Activated CD4-positive, alpha-beta memory T cell treated with anti-CD3 and anti-CD28 coated beads for 36 hours (primary cell): Measurements from ENCODE around the gene NT5M. TPM values are rescaled to one million over a fixed set of nuclear protein-coding genes. Genes with fewer than 3 reads are reported as not detected.
"Not testable (repeated sequence)": the region's sequence is repeated elsewhere in the genome, so short reads cannot be mapped to it uniquely, and the experiment has no call there.

ENCODE experiments used
- CTCF ChIA-PET: fragments of 350-600 bp; sonication (Branson Sonifier 250); formaldehyde crosslinking; loops from one replicate; lab custom pipeline; 2021; ENCODE audit warnings: antibody characterized with exemption, inconsistent platforms; lab: Charles Lee
- POLR2A ChIA-PET: fragments of 350-600 bp; sonication (Branson Sonifier 250); formaldehyde crosslinking; loops from one replicate; lab custom pipeline; 2021; ENCODE audit warnings: antibody characterized with exemption; lab: Charles Lee
- DNase-seq: peaks from one replicate; pipeline ENCODE4 v3.0.0-alpha.2; 2020
- H3K27ac Mint-ChIP-seq: one replicate; pipeline ENCODE4 v1.8.0; 2021; ENCODE audit warnings: mixed read lengths
- H3K27me3 Mint-ChIP-seq: one replicate; pipeline ENCODE4 v1.8.0; 2021; ENCODE audit warnings: mixed read lengths
- H3K36me3 Mint-ChIP-seq: one replicate; pipeline ENCODE4 v1.8.0; 2021; ENCODE audit warnings: mixed read lengths
- H3K4me1 Mint-ChIP-seq: one replicate; pipeline ENCODE4 v1.8.0; 2021; ENCODE audit warnings: low read depth, mixed read lengths
- H3K4me3 Mint-ChIP-seq: one replicate; pipeline ENCODE4 v1.8.0; 2021; ENCODE audit warnings: mild to moderate bottlenecking, mixed read lengths
- H3K9me3 Mint-ChIP-seq: one replicate; pipeline ENCODE4 v1.8.0; 2021; ENCODE audit warnings: mixed read lengths
- intact Hi-C: fragments of 100-400 bp; cut with micrococcal nuclease; formaldehyde crosslinking; loops from one replicate; pipeline ENCODE4 v1.15.1; 2023
- total RNA-seq, 2 experiments: library from RNA; stranded (reverse); gene quantifications; one replicate each; pipeline ENCODE4 v1.2.3, GENCODE V29; 2021

The NT5M gene
- total RNA-seq, 2 experiments from 2014 or later: 8.5 to 9.3 TPM

DNA sequence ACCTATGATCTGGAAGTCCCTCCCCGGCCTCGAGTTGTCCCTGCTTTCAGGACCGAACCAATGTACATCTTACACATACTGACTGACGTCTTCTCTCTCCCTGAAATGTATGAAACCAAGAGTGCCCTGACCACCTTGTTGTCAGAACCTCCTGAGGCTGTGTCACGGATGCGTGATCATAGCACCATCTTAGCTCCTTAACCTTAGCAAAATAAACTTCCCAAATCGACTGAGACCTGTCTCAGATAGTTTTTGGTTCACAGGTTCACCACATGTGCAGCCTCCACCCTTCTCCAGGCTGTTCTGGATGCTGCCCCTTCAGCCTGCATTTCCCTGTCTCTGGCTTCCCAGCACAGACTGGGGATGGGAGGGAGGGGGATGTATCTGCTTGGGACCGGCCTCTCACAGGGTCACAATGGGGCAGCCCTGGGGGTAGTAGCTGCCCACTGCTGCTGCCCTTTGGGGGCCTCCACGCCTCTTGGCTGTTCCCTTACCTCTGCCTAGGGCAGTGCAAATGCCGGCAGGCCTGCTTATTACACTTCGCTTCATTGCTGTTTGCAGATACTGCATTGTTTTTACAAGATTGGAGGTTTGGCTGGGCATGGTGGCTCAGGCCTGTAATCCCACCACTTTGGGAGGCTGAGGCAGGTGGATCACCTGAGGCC is 69.8 kb downstream of the NT5M start:
- peaks cover 4% of the 10 kb centered on the region for H3K4me1 Mint-ChIP-seq
- no peak for DNase-seq
- no peak overlapping the region for H3K4me3 Mint-ChIP-seq
- intact Hi-C loops: no loop called here
- ChIA-PET CTCF (interaction anchor here (0.6 kb wide), 1 partner anchor 59 kb away, joined by 3 read pairs; no protein-coding TSS in a partner anchor), POLR2A (no interaction called here)
- no peaks in the 10 kb centered on the region for H3K27me3 Mint-ChIP-seq
- H3K27ac Mint-ChIP-seq: no peak overlapping the region
- no peaks in the 10 kb centered on the region for H3K36me3 Mint-ChIP-seq
- H3K9me3 Mint-ChIP-seq: no peaks in the 10 kb centered on the region

DNA sequence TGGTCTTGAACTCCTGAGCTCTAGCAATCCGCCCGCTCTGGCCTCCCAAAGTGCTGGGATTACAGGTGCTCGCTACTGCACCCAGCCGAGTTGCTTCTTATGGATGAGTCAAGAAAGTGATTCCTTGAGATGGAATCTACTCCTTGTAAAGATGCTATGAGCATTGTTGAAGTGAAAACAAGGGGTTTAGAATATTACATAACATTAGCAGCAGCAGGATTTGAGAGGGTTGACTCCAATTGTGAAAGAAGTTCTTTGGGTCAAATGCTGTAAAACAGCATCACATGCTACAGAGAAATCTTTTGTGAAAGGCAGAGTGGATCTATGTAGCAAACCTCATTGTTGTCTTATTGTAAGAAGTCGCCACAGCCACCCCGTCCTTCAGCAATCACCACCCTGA is 72.7 kb downstream of the NT5M start:
- no peaks in the 10 kb centered on the region for H3K9me3 Mint-ChIP-seq
- no peak overlapping the region for H3K27ac Mint-ChIP-seq
- ChIA-PET CTCF (no interaction called here), POLR2A (no interaction called here)
- DNase-seq: no peak
- peaks cover 2% of the 10 kb centered on the region for H3K27me3 Mint-ChIP-seq
- intact Hi-C loops: no loop called here
- H3K4me3 Mint-ChIP-seq: no peak overlapping the region
- no peaks in the 10 kb centered on the region for H3K4me1 Mint-ChIP-seq
- no peaks in the 10 kb centered on the region for H3K36me3 Mint-ChIP-seq

GRCh38 chr17:17376362-17376761 is 73.2 kb downstream of the NT5M start:
- Mint-ChIP-seq H3K9me3 (no peaks in the 10 kb centered on the region), H3K4me3 (no peak overlapping the region), H3K27me3 (peaks cover 2% of the 10 kb centered on the region), H3K4me1 (no peaks in the 10 kb centered on the region), H3K36me3 (no peaks in the 10 kb centered on the region), H3K27ac (no peak overlapping the region)
- CTCF ChIA-PET: no interaction called here
- no peak for DNase-seq
- intact Hi-C loops: no loop called here
- POLR2A ChIA-PET: no interaction called here

DNA sequence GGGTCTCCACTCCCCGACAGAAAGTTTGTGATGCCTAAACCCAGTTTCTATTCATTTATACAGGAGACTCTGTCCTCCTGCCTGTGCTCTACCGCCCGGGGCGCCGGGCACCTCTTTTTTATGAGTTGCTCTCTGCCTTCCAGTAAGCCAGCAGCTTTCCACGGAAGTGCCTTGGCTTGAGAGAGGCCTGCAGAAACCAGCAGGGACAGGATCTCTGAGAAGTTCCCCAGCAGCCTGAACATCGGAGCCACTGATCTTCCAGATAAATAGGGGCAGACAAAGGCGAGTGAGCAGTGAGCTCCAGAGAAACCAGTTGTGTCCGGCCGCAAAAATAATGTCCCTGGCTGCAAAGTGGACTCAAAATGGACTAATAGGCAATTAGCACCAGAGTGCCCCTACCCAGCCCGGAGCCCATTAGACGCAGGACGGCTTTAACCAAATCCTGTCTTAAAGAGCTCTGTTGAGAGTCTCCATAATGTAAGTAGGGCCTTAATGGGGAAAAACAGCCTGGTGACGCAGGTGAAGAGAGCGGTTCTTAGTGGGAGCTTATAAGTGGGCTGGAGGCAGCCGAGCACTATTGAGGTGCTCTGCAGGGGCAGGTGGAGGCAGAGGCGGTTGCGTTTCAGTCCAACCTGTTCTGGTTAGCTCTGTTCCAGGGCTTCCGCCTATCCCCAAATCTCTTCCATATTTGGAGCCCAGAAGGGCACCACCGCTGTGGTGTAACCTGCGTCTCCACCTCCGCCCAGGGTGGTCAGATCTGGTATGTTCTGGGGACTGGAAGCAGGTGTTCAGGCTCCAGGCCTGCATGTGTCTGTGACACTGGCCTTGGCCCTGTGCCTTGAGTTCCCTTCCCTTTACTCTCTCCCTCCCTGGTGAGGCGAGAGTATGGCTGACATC is 74.1 kb downstream of the NT5M start:
- CTCF ChIA-PET: no interaction called here

GRCh38 chr17:17379197-17379991 is 76.2 kb downstream of the NT5M start:
- Mint-ChIP-seq H3K27me3 (peaks cover 5% of the 10 kb centered on the region), H3K27ac (no peak overlapping the region), H3K4me1 (no peaks in the 10 kb centered on the region), H3K4me3 (no peak overlapping the region), H3K36me3 (no peaks in the 10 kb centered on the region), H3K9me3 (no peaks in the 10 kb centered on the region)
- DNase-seq: no peak
- ChIA-PET CTCF (no interaction called here), POLR2A (no interaction called here)
- intact Hi-C loops: no loop called here

More for the DNA sequence above, 74.1 kb downstream of the NT5M start:
- Mint-ChIP-seq H3K9me3 (no peaks in the 10 kb centered on the region), H3K36me3 (no peaks in the 10 kb centered on the region), H3K4me1 (no peaks in the 10 kb centered on the region), H3K27ac (no peak overlapping the region), H3K4me3 (no peak overlapping the region), H3K27me3 (peaks cover 2% of the 10 kb centered on the region)
- POLR2A ChIA-PET: no interaction called here
- intact Hi-C loops: no loop called here
- DNase-seq: no peak

- intact Hi-C loops: no loop called here
- no peak for DNase-seq
- H3K36me3 Mint-ChIP-seq: no peaks in the 10 kb centered on the region
- ChIA-PET POLR2A (no interaction called here), CTCF (no interaction called here)
- no peak overlapping the region for H3K4me3 Mint-ChIP-seq
- no peak overlapping the region for H3K27ac Mint-ChIP-seq
- no peaks in the 10 kb centered on the region for H3K9me3 Mint-ChIP-seq
- no peaks in the 10 kb centered on the region for H3K4me1 Mint-ChIP-seq
- peaks cover 5% of the 10 kb centered on the region for H3K27me3 Mint-ChIP-seq
Measured at GRCh38 chr17:17380145-17380925, 77.2 kb downstream of the NT5M start.

GRCh38 chr17:17381446-17382064 is 78.4 kb downstream of the NT5M start:
- Mint-ChIP-seq H3K27me3 (peaks cover 5% of the 10 kb centered on the region), H3K36me3 (no peaks in the 10 kb centered on the region), H3K9me3 (no peaks in the 10 kb centered on the region), H3K4me1 (no peaks in the 10 kb centered on the region), H3K4me3 (no peak overlapping the region), H3K27ac (no peak overlapping the region)
- POLR2A ChIA-PET: no interaction called here
- DNase-seq: no peak
- CTCF ChIA-PET: no interaction called here
- intact Hi-C loops: loop anchor here (1.0 kb wide), 1 partner anchor 34 kb away; no protein-coding TSS in a partner anchor

- intact Hi-C loops: loop anchor here (1.0 kb wide), 1 partner anchor 33 kb away; no protein-coding TSS in a partner anchor
Measured at GRCh38 chr17:17382065-17382459, 78.9 kb downstream of the NT5M start.

DNA sequence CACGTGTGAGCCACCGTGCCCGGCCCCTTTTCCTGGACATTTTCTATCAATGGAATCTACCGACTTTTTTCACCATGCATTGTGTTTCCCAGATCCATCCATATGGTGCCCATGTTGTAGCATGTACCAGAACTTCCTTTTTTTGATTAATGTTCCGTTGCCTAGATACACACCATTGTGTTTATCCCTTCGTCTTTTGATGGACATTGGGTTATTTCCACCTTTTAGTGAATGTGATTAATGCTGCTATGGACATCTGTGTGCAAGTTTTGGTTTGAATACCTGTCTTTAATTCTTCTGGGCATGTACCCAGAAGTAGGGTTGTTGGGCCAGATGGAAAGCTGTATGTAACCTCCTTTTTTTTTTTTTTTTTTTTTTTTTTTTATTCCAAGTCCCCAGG is 79.8 kb downstream of the NT5M start:
- intact Hi-C loops: loop anchor here (1.0 kb wide), 1 partner anchor 32 kb away; no protein-coding TSS in a partner anchor
- Mint-ChIP-seq H3K9me3 (no peaks in the 10 kb centered on the region), H3K4me1 (no peaks in the 10 kb centered on the region), H3K27me3 (peaks cover 5% of the 10 kb centered on the region), H3K4me3 (no peak overlapping the region), H3K36me3 (no peaks in the 10 kb centered on the region), H3K27ac (no peak overlapping the region)
- ChIA-PET POLR2A (no interaction called here), CTCF (interaction anchor here (0.8 kb wide), 1 partner anchor 128 kb away, joined by 3 read pairs; no protein-coding TSS in a partner anchor)
- DNase-seq: no peak

More at GRCh38 chr17:17382065-17382459, 78.9 kb downstream of the NT5M start:
- CTCF ChIA-PET: no interaction called here
- no peaks in the 10 kb centered on the region for H3K36me3 Mint-ChIP-seq
- peaks cover 5% of the 10 kb centered on the region for H3K27me3 Mint-ChIP-seq
- H3K27ac Mint-ChIP-seq: no peak overlapping the region
- POLR2A ChIA-PET: no interaction called here
- no peaks in the 10 kb centered on the region for H3K4me1 Mint-ChIP-seq
- H3K4me3 Mint-ChIP-seq: no peak overlapping the region
- no peaks in the 10 kb centered on the region for H3K9me3 Mint-ChIP-seq
- no peak for DNase-seq

DNA sequence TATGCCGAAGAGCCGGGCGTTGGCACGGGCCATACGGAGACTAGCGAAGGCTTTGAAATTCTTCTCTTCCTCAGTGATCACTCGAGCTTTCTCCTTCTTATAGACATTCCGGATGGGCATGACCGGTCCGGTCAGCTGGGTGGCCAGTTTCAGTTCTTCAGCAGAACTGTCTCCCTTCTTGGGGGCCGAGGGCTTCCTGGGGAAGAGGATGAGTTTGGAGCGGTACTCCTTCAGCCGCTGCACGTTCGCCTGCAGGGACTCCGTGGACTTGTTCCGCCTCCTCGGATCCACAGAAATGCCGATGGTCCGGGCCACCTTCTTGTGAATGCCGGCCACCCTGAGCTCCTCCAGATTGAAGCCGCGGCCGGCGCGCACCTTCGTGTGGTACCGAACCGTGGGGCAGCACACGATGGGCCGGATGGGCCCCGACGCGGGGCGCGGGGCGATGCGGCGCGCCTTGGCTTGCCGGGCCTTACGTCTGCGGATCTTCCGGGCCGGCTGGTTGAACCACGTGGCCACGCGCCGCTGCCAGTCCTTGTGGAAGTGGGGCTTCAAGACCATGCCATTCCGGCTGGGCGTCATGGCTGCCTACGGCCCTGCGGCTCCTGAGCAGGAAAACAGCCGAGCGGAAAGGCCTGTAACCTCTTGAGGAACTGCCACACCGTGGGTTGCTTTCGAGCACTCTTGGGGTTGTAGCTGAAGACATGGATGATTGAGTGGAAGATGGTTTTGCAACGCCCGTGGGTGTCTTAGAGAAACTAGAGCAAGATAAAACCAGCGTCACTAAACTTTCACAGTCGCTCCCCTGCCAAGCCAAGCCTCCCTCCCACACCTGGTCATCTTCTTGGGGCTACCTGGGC is 80.5 kb downstream of the NT5M start:
- H3K27me3 Mint-ChIP-seq, H3K27ac Mint-ChIP-seq, H3K9me3 Mint-ChIP-seq, H3K4me3 Mint-ChIP-seq, POLR2A ChIA-PET, DNase-seq, H3K36me3 Mint-ChIP-seq, intact Hi-C loops, H3K4me1 Mint-ChIP-seq: not testable (repeated sequence)
- CTCF ChIA-PET: interaction anchor here (0.8 kb wide), 1 partner anchor 127 kb away, joined by 3 read pairs; no protein-coding TSS in a partner anchor
